ENCODE data around the gene LTBR. TPM values are rescaled to one million over a fixed set of nuclear protein-coding genes. Genes with fewer than 3 reads are reported as not detected.

Gene LTBR
- total RNA-seq, 1 experiment from 2014 or later: 128 TPM

- peak; percentile 73 for DNase-seq (ENCODE audit: low read depth, low spot score)
- in situ Hi-C loops (cut with HindIII; ENCODE audit: low pct_unique_long_range_greater_than_20kb, low sequenced_read_pairs): no loop called here
Observed at GRCh38 chr12:6430124-6430989, 46.4 kb downstream of the LTBR start.

GRCh38 chr12:6432991-6433390, 49.0 kb downstream of the LTBR start:
- in situ Hi-C loops (cut with HindIII; ENCODE audit: low pct_unique_long_range_greater_than_20kb, low sequenced_read_pairs): no loop called here
- no peak for DNase-seq (ENCODE audit: low read depth, low spot score)

DNA sequence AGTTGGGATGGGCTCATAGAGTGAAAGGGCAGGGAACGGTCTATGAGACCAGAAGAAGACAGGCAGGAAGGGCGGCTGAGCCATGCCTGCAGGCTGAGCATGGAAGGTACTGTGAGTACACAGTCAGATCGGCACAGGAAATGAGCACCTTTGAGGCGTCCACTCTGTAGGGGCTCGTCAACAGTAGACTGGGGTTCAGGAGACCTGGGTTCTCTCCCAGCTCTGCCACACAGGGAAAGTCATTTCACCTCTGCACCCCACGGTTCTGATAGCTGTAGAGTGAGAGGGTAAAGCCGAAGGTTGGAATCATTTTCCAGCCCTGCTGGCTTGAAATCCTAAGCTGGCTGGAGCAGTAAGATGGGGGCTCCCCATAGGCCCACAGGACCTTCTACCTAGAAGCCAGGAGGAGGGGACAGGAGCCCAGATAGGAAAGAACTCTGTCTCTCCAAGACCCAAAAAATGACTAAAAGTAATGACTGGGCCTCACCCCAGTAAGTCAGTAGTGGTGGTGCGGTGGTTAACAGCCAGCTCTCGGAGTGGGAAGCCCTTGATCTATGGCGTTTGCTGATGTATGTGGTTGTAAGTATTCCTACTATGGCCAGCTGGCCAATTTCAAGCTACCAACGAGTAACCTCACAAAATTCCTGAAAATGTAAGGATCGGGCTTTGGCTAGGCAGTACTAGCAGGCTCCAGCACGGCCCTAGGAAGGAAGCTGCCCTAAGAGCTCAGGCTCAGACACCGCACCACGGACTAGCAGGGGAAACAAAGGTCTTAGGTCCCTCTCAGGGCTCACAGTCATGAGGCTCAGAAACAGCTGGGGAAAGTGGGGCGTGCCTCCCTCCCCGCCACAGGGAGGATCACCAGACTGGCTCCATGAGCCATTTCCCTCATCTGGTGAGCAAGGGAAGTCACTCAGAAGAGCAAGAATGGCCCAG, 50.5 kb downstream of the LTBR start:
- DNase-seq (ENCODE audit: low read depth, low spot score): no peak
- in situ Hi-C loops (cut with HindIII; ENCODE audit: low pct_unique_long_range_greater_than_20kb, low sequenced_read_pairs): no loop called here

GRCh38 chr12:6435961-6436715, 52.2 kb downstream of the LTBR start:
- in situ Hi-C loops (cut with HindIII; ENCODE audit: low pct_unique_long_range_greater_than_20kb, low sequenced_read_pairs): no loop called here
- no peak for DNase-seq (ENCODE audit: low read depth, low spot score)

- no peak for DNase-seq (ENCODE audit: low read depth, low spot score)
- in situ Hi-C loops (cut with HindIII; ENCODE audit: low pct_unique_long_range_greater_than_20kb, low sequenced_read_pairs): no loop called here
Observed at GRCh38 chr12:6437586-6437985, 53.6 kb downstream of the LTBR start.

DNA sequence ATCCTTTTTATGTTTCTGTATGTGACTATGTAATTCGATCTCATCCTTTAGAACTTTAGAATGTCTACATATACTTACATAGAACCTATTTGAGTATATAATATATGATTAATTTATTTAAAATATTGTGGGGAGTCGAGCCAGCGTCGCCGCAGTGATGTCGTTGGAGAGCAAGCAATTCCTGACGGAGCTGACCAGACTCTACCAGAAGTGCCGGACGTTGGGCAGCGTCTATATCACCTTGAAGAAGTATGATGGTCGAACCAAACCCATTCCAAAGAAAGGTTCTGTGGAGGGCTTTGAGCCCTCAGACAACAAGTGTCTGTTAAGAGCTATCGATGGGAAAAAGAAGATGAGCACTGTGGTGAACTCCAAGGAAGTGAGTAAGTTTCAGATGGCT, 54.4 kb downstream of the LTBR start:
- DNase-seq (ENCODE audit: low read depth, low spot score): no peak
- in situ Hi-C loops (cut with HindIII; ENCODE audit: low pct_unique_long_range_greater_than_20kb, low sequenced_read_pairs): no loop called here

DNA sequence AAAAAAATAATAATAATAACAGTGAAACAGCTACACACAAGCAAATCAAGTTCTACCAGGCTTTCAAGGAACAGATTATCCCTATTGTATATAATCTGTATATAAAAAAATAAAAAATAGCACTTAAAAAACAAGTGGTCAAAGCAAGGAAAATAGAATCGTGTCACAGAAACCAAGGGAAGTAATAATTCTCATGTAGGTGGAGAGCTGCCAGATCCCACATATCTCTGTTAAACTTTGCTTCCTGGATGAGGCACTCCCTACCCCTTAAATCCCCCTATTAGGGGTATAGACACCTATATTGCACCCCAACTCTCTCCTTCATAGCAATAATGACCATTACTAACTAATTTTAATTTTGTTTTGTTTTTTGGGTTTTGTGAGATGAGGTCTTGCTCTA, 56.4 kb downstream of the LTBR start:
- in situ Hi-C loops (cut with HindIII; ENCODE audit: low pct_unique_long_range_greater_than_20kb, low sequenced_read_pairs): no loop called here
- DNase-seq (ENCODE audit: low read depth, low spot score): no peak

Small RNA genes lying within 50 kb of the gene (small RNA-seq; reads per million reads assigned to genes)
- 0 reads per million in 2 experiments for gene RN7SL391P

Other genes starting within 250 kb of the LTBR start
- gene CD9, start 183.8 kb upstream of the LTBR start, total RNA-seq (2014; rRNA removed; shearing (Covaris generic)): 156 and 174 TPM in 2 replicates
- gene PLEKHG6, start 73.5 kb upstream of the LTBR start, total RNA-seq (2014; rRNA removed; shearing (Covaris generic)): not detected in 2 replicates
- gene TNFRSF1A, start 42.1 kb upstream of the LTBR start, total RNA-seq (2014; rRNA removed; shearing (Covaris generic)): 82.4 and 98.0 TPM in 2 replicates
- gene SCNN1A, start 8.6 kb upstream of the LTBR start, total RNA-seq (2014; rRNA removed; shearing (Covaris generic)): not detected in 2 replicates
- gene CD27, start 60.8 kb downstream of the LTBR start, total RNA-seq (2014; rRNA removed; shearing (Covaris generic)): not detected in 2 replicates
- 24.1 and 31.2 TPM in 2 replicates for gene TAPBPL, start 67.9 kb downstream of the LTBR start, total RNA-seq (2014; rRNA removed; shearing (Covaris generic))
- 0.59 and 2.7 TPM in 2 replicates for gene VAMP1, start 86.5 kb downstream of the LTBR start, total RNA-seq (2014; rRNA removed; shearing (Covaris generic))
- gene MRPL51, start 109.1 kb downstream of the LTBR start, total RNA-seq (2014; rRNA removed; shearing (Covaris generic)): 252 and 261 TPM in 2 replicates
- 53.5 and 56.4 TPM in 2 replicates for gene NCAPD2, start 109.9 kb downstream of the LTBR start, total RNA-seq (2014; rRNA removed; shearing (Covaris generic))
- 9,488 and 9,829 TPM in 2 replicates for gene GAPDH, start 150.4 kb downstream of the LTBR start, total RNA-seq (2014; rRNA removed; shearing (Covaris generic))
- gene IFFO1, start 171.9 kb downstream of the LTBR start, total RNA-seq (2014; rRNA removed; shearing (Covaris generic)): 6.2 and 7.5 TPM in 2 replicates
- gene NOP2, start 184.1 kb downstream of the LTBR start, total RNA-seq (2014; rRNA removed; shearing (Covaris generic)): 63.6 and 77.1 TPM in 2 replicates
- gene CHD4, start 223.2 kb downstream of the LTBR start, total RNA-seq (2014; rRNA removed; shearing (Covaris generic)): 154 TPM in 2 replicates

All from SK-MEL-5 (cell line).